ENCODE measurements around the gene DCAF16.

GRCh38 chr4:17817027-17817426 lies 6.5 kb upstream of the DCAF16 start:
- TF ChIP-seq EP300 (IDR thresholded peaks at IDR 0.05; ENCODE audit: low read depth) (no peak), POLR2AphosphoS5 (IDR thresholded peaks at IDR 0.05) (no peak), POLR2A (IDR thresholded peaks at IDR 0.05) (no peak)
- TF ChIP-seq, protein P1, sequence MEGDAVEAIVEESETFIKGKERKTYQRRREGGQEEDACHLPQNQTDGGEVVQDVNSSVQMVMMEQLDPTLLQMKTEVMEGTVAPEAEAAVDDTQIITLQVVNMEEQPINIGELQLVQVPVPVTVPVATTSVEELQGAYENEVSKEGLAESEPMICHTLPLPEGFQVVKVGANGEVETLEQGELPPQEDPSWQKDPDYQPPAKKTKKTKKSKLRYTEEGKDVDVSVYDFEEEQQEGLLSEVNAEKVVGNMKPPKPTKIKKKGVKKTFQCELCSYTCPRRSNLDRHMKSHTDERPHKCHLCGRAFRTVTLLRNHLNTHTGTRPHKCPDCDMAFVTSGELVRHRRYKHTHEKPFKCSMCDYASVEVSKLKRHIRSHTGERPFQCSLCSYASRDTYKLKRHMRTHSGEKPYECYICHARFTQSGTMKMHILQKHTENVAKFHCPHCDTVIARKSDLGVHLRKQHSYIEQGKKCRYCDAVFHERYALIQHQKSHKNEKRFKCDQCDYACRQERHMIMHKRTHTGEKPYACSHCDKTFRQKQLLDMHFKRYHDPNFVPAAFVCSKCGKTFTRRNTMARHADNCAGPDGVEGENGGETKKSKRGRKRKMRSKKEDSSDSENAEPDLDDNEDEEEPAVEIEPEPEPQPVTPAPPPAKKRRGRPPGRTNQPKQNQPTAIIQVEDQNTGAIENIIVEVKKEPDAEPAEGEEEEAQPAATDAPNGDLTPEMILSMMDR (IDR thresholded peaks at IDR 0.05): peak; percentile 47 to 56 (median 51)

Data from transverse colon (tissue), 4 donors.